OCI-LY7 (cell line): ENCODE data around the gene DYNLT5. TPM values are rescaled to one million over a fixed set of nuclear protein-coding genes. Genes with fewer than 3 reads are reported as not detected.

ENCODE experiments used
- BruUV-seq: library from RNA; stranded (reverse); fragments of 400-500 nt; replicated peaks from 2 replicates; lab custom pipeline; 2021; lab: Mats Ljungman, UMichigan
- CTCF ChIA-PET: fragments of 300-600 bp; sonication (Branson Sonifier 250); formaldehyde crosslinking; loops from one replicate; lab custom pipeline; 2022; ENCODE audit warnings: antibody characterized with exemption; ENCODE audit not compliant: unreplicated experiment; lab: Charles Lee
- POLR2A ChIA-PET: fragments of 300-600 bp; sonication (Branson Sonifier 250); formaldehyde crosslinking; loops from one replicate; lab custom pipeline; 2022; ENCODE audit warnings: antibody characterized with exemption; lab: Charles Lee
- DNase-seq: peaks from one replicate; pipeline ENCODE4 v3.0.0-alpha.2; 2015; ENCODE audit warnings: low spot score
- H2AFZ ChIP-seq: fragments of 200-600 bp; sonication (generic), shearing (Covaris generic); 2 replicates; pipeline ENCODE4 v1.6.1; 2014; ENCODE audit warnings: mild to moderate bottlenecking, antibody characterized with exemption, low read length, moderate library complexity
- H3K27ac ChIP-seq: fragments of 200-600 bp; sonication (generic); 2 replicates; pipeline ENCODE4 v1.5.1; 2014; ENCODE audit warnings: mixed run types, low read depth, mild to moderate bottlenecking, moderate library complexity, low read length, inconsistent platforms; ENCODE audit not compliant: poor library complexity, severe bottlenecking
- H3K36me3 ChIP-seq: fragments of 200-600 bp; sonication (generic); 2 replicates; pipeline ENCODE4 v1.6.1; 2014; ENCODE audit warnings: mild to moderate bottlenecking, antibody characterized with exemption, low read length, moderate library complexity, mixed read lengths; ENCODE audit not compliant: insufficient read depth
- H3K4me1 ChIP-seq: fragments of 200-600 bp; sonication (generic); 2 replicates; pipeline ENCODE4 v1.5.1; 2014; ENCODE audit warnings: mild to moderate bottlenecking, low read length; ENCODE audit not compliant: insufficient read depth, poor library complexity, severe bottlenecking
- H3K4me2 ChIP-seq: fragments of 200-600 bp; sonication (generic); 2 replicates; pipeline ENCODE4 v1.6.1; 2014; ENCODE audit warnings: mild to moderate bottlenecking, low read length
- H3K4me3 ChIP-seq: fragments of 200-600 bp; sonication (generic); 2 replicates; pipeline ENCODE4 v1.5.1; 2014; ENCODE audit warnings: mild to moderate bottlenecking, low read depth, low read length; ENCODE audit not compliant: poor library complexity, severe bottlenecking
- H3K79me2 ChIP-seq: fragments of 200-600 bp; sonication (generic); 2 replicates; pipeline ENCODE4 v1.6.1; 2016; ENCODE audit warnings: low read depth, mild to moderate bottlenecking, low read length, moderate library complexity, mixed read lengths; ENCODE audit not compliant: insufficient read depth
- H3K9me2 ChIP-seq: fragments of 200-600 bp; sonication (generic); 2 replicates; pipeline ENCODE4 v1.6.1; 2016; ENCODE audit warnings: mild to moderate bottlenecking, low read length, mixed read lengths; ENCODE audit not compliant: insufficient read depth
- H3K9me3 ChIP-seq: fragments of 200-600 bp; sonication (generic); 2 replicates; pipeline ENCODE4 v1.6.1; 2014; ENCODE audit warnings: mild to moderate bottlenecking, mixed run types, low read length, mixed read lengths
- H4K20me1 ChIP-seq: fragments of 200-600 bp; sonication (generic); 2 replicates; pipeline ENCODE4 v1.6.1; 2014; ENCODE audit warnings: mild to moderate bottlenecking, antibody characterized with exemption, low read length, moderate library complexity, mixed read lengths; ENCODE audit not compliant: insufficient read depth
- CTCF ChIP-seq: fragments of 200-600 bp; sonication (generic); conservative IDR thresholded peaks from 2 replicates; pipeline ENCODE4 v1.5.1; 2014; ENCODE audit warnings: mild to moderate bottlenecking, antibody characterized with exemption, low read length, moderate library complexity, mixed read lengths
- EZH2phosphoT487 ChIP-seq: fragments of 200-600 bp; sonication (generic); IDR thresholded peaks from 2 replicates; pipeline ENCODE4 v1.6.1; 2018; ENCODE audit warnings: low read depth, borderline replicate concordance, mild to moderate bottlenecking, mixed run types, antibody characterized with exemption, low read length, moderate library complexity, mixed read lengths
- intact Hi-C: fragments of 100-400 bp; cut with micrococcal nuclease; formaldehyde crosslinking; loops from one replicate; pipeline ENCODE4 v1.10.0; 2022; ENCODE audit not compliant: unreplicated experiment
- total RNA-seq, 2 experiments: library from RNA; depleted of rRNA in 1 of 2; stranded (reverse); fragments of >200 nt in 1 of 2; shearing (Covaris generic) in 1 of 2; gene quantifications; 2 replicates each; pipeline ENCODE4 v1.2.3, GENCODE V29; 2014 to 2022

The DYNLT5 gene
- total RNA-seq, 2 experiments from 2014 or later, result 0.66 TPM; not detected in 1

DNA sequence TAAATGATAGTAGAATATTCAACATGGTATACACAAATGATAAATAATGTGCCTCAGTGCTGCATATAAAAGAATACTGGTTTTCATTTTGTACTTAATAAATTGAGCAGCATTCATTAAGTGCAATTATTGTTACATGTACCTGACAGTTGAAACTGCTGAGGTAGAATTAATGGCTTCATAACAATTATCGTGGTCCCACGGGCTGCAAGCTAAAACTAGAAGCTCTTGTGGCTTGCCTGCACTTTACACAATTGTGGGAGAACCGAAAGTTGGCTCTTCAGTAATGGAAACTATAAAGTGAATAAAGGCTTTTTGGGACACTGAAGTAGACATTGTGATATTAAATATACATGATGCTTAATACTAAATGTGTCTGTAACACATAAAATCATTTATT is 25.6 kb downstream of the DYNLT5 start:
- Histone ChIP-seq H4K20me1 (no peaks in the 10 kb centered on the region), H3K36me3 (no peaks in the 10 kb centered on the region; the same call in 1 of the 2 replicates), H3K27ac (no peak overlapping the region), H2AFZ (peak overlapping the region; percentile 75; the same call in 1 of the 2 replicates), H3K9me3 (peaks cover 5% of the 10 kb centered on the region; the same call in 1 of the 2 replicates), H3K4me1 (peaks cover 31% of the 10 kb centered on the region), H3K4me3 (no peak overlapping the region), H3K9me2 (no peaks in the 10 kb centered on the region), H3K4me2 (peak overlapping the region; percentile 47), H3K79me2 (no peaks in the 10 kb centered on the region)
- no peak for DNase-seq
- intact Hi-C loops, result no loop called here
- no TSS peak for BruUV-seq
- ChIA-PET POLR2A (interaction anchor here (0.5 to 3.1 kb wide), 10 partner anchors 10 to 662 kb away, joined by 3 to 15 read pairs (median 3); partner anchors contain the start of gene C1orf141), CTCF (no interaction called here)
- TF ChIP-seq EZH2phosphoT487, result no peak
- no peak for TF ChIP-seq CTCF

GRCh38 chr1:66778266-66778665 is 26.0 kb downstream of the DYNLT5 start:
- Histone ChIP-seq H2AFZ (peak overlapping the region; percentile 75; the same call in 1 of the 2 replicates), H3K4me3 (no peak overlapping the region), H3K9me2 (no peaks in the 10 kb centered on the region), H4K20me1 (no peaks in the 10 kb centered on the region), H3K4me2 (peak overlapping the region; percentile 47; the same call in 1 of the 2 replicates), H3K79me2 (no peaks in the 10 kb centered on the region), H3K36me3 (no peaks in the 10 kb centered on the region; the same call in 1 of the 2 replicates), H3K4me1 (peaks cover 31% of the 10 kb centered on the region), H3K27ac (no peak overlapping the region), H3K9me3 (peaks cover 5% of the 10 kb centered on the region; the same call in 1 of the 2 replicates)
- intact Hi-C loops, result no loop called here
- no peak for DNase-seq
- no TSS peak for BruUV-seq
- TF ChIP-seq EZH2phosphoT487 (no peak), CTCF (no peak)
- ChIA-PET CTCF (no interaction called here), POLR2A (interaction anchor here (0.5 to 3.1 kb wide), 9 partner anchors 10 to 662 kb away, joined by 3 to 15 read pairs (median 3); no protein-coding TSS in a partner anchor)

- no peak overlapping the region; the same call in 1 of the 2 replicates for H3K4me2 ChIP-seq
- H4K20me1 ChIP-seq, result no peaks in the 10 kb centered on the region
- intact Hi-C loops, result no loop called here
- ChIA-PET CTCF (no interaction called here), POLR2A (interaction anchor here (1.3 to 3.1 kb wide), 5 partner anchors 9 to 141 kb away, joined by 4 to 15 read pairs (median 6); no protein-coding TSS in a partner anchor)
- no TSS peak for BruUV-seq
- H3K9me2 ChIP-seq, result no peaks in the 10 kb centered on the region
- TF ChIP-seq CTCF, result no peak
- no peak for TF ChIP-seq EZH2phosphoT487
- H3K4me1 ChIP-seq, result peaks cover 26% of the 10 kb centered on the region
- no peaks in the 10 kb centered on the region; the same call in 1 of the 2 replicates for H3K36me3 ChIP-seq
- no peaks in the 10 kb centered on the region for H3K79me2 ChIP-seq
- peaks cover 5% of the 10 kb centered on the region; the same call in 1 of the 2 replicates for H3K9me3 ChIP-seq
- H3K4me3 ChIP-seq, result no peak overlapping the region
- H3K27ac ChIP-seq, result no peak overlapping the region
- no peak for DNase-seq
- peak overlapping the region; percentile 46; the same call in 1 of the 2 replicates for H2AFZ ChIP-seq
Observed at GRCh38 chr1:66778969-66779368, 26.7 kb downstream of the DYNLT5 start.
